H1 (cell line): ENCODE measurements around the gene RIN3.

ENCODE experiments used
- CHD2 ChIP-seq: IDR thresholded peaks from 2 replicates; pipeline ENCODE4 v1.6.1; 2012; ENCODE audit warnings: low read length, improper control_type of control experiment
- CTCF ChIP-seq, 3 experiments: IDR thresholded peaks; 1 replicate in 2 of 3; 2 replicates in 1 of 3; pipeline versions ENCODE4 v1.5.1 to v1.6.1; 2011; ENCODE audit warnings: low read length in 3 of 3, mild to moderate bottlenecking in 3 of 3, inconsistent platforms in 2 of 3, low read depth in 1 of 3, moderate library complexity in 1 of 3; ENCODE audit not compliant: insufficient read depth in 1 of 3; ENCODE audit errors: control extremely low read depth in 1 of 3
- EP300 ChIP-seq, 2 experiments: IDR thresholded peaks; 1 replicate in 1 of 2; 2 replicates in 1 of 2; pipeline ENCODE4 v1.6.1; 2011 to 2012; ENCODE audit warnings: low read depth in 2 of 2, low read length in 2 of 2, mild to moderate bottlenecking in 2 of 2, borderline replicate concordance in 1 of 2, inconsistent platforms in 1 of 2, moderate library complexity in 1 of 2
- EZH2 ChIP-seq: fragments of 200-600 bp; sonication (generic); IDR thresholded peaks from 2 replicates; pipeline ENCODE4 v1.7.1; 2012; ENCODE audit warnings: low read depth, mild to moderate bottlenecking, moderate library complexity, low read length, inconsistent platforms; ENCODE audit not compliant: severe bottlenecking
- GTF2F1 ChIP-seq: IDR thresholded peaks from 2 replicates; pipeline ENCODE4 v1.6.1; 2012; ENCODE audit warnings: low read depth, low read length, improper control_type of control experiment, borderline replicate concordance
- JUN ChIP-seq: IDR thresholded peaks from 2 replicates; pipeline ENCODE4 v1.6.1; 2011; ENCODE audit warnings: low read depth, mild to moderate bottlenecking, improper control_type of control experiment, low read length
- JUND ChIP-seq: IDR thresholded peaks from 2 replicates; pipeline ENCODE4 v1.6.1; 2011; ENCODE audit warnings: mild to moderate bottlenecking, improper control_type of control experiment, low read length
- POLR2A ChIP-seq, 2 experiments: IDR thresholded peaks; 1 replicate in 1 of 2; 2 replicates in 1 of 2; pipeline ENCODE4 v1.6.1; 2011; ENCODE audit warnings: low read depth in 2 of 2, low read length in 2 of 2, mild to moderate bottlenecking in 2 of 2; ENCODE audit errors: control extremely low read depth in 1 of 2
- SIN3A ChIP-seq, 2 experiments: IDR thresholded peaks in 1 of 2; conservative IDR thresholded peaks in 1 of 2; 2 replicates each; pipeline ENCODE4 v1.6.1; 2011 to 2012; ENCODE audit warnings: low read length in 2 of 2, improper control_type of control experiment in 1 of 2, low read depth in 1 of 2, mild to moderate bottlenecking in 1 of 2
- TAF1 ChIP-seq: IDR thresholded peaks from 2 replicates; pipeline ENCODE4 v1.6.1; 2011; ENCODE audit warnings: mild to moderate bottlenecking, low read depth, low read length
- ZNF274 ChIP-seq: IDR thresholded peaks from 2 replicates; pipeline ENCODE4 v1.7.0; 2012; ENCODE audit warnings: low read length, borderline replicate concordance; ENCODE audit errors: extremely low read depth
- TF ChIP-seq, protein P1 (sequence below): IDR thresholded peaks from 2 replicates; pipeline ENCODE4 v1.6.1; 2012; ENCODE audit warnings: inconsistent platforms

- TF ChIP-seq EZH2 (no peak), CTCF (IDR thresholded peaks at IDR 0.05; ENCODE audit: control extremely low read depth in 1 of 3, insufficient read depth in 1 of 3, low read depth in 1 of 3, low read length in 3 of 3) (no peak), POLR2A (IDR thresholded peaks at IDR 0.05; ENCODE audit: control extremely low read depth in 1 of 2, low read depth in 2 of 2, low read length in 2 of 2) (no peak), JUND (no peak), EP300 (IDR thresholded peaks at IDR 0.05; ENCODE audit: borderline replicate concordance in 1 of 2, low read depth in 2 of 2, low read length in 2 of 2) (no peak), SIN3A (conservative IDR thresholded peaks at IDR 0.05 in 1 of 2, IDR thresholded peaks at IDR 0.05 in 1 of 2; ENCODE audit: low read depth in 1 of 2, low read length in 2 of 2) (no peak), TAF1 (no peak), ZNF274 (no peak), CHD2 (no peak), JUN (no peak), GTF2F1 (no peak)
- TF ChIP-seq, protein P1, sequence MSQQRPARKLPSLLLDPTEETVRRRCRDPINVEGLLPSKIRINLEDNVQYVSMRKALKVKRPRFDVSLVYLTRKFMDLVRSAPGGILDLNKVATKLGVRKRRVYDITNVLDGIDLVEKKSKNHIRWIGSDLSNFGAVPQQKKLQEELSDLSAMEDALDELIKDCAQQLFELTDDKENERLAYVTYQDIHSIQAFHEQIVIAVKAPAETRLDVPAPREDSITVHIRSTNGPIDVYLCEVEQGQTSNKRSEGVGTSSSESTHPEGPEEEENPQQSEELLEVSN, result no peak
Measured at GRCh38 chr14:92646952-92647796, 133.6 kb downstream of the RIN3 start.
